HepG2 (cell line): ENCODE results near the gene SCN4B. TPM values are rescaled to one million over a fixed set of nuclear protein-coding genes. Genes with fewer than 3 reads are reported as not detected.
A peak's percentile ranks its signal among the peaks of the same experiment; 100 is the strongest.

ENCODE experiments used
- ATAD3A ChIP-seq: sonication (generic); formaldehyde crosslinking; IDR thresholded peaks from 2 replicates; pipeline ENCODE4 v1.4.0; 2020; ENCODE audit warnings: missing genetic modification reagents
- CEBPG ChIP-seq: IDR thresholded peaks from 2 replicates; pipeline ENCODE4 v1.6.1; 2016
- ELF3 ChIP-seq: IDR thresholded peaks from 2 replicates; pipeline ENCODE4 v1.6.1; 2016; ENCODE audit warnings: missing genetic modification reagents, missing compliant biosample characterization
- FOSL2 ChIP-seq: sonication (generic); formaldehyde crosslinking; IDR thresholded peaks from 2 replicates; pipeline ENCODE4 v1.4.0; 2020; ENCODE audit warnings: missing genetic modification reagents
- HNF1B ChIP-seq: sonication (generic); formaldehyde crosslinking; IDR thresholded peaks from 2 replicates; pipeline ENCODE4 v1.5.1; 2020; ENCODE audit warnings: mild to moderate bottlenecking, moderate library complexity, missing genetic modification reagents
- NFAT5 ChIP-seq: sonication (generic); formaldehyde crosslinking; IDR thresholded peaks from 2 replicates; pipeline ENCODE4 v1.4.0; 2020; ENCODE audit warnings: missing genetic modification reagents
- XRCC5 ChIP-seq: fragments of 200-400 bp; formaldehyde crosslinking; optimal IDR thresholded peaks from 2 replicates; pipeline ENCODE3; 2017; ENCODE audit warnings: mild to moderate bottlenecking, low read length
- ZNF780A ChIP-seq: sonication (generic); formaldehyde crosslinking; IDR thresholded peaks from 2 replicates; pipeline ENCODE4 v1.8.0; 2022; ENCODE audit warnings: mild to moderate bottlenecking, missing genetic modification reagents, moderate library complexity
- ZNF792 ChIP-seq: IDR thresholded peaks from 2 replicates; pipeline ENCODE4 v1.6.1; 2016
- ZSCAN25 ChIP-seq: sonication (generic); formaldehyde crosslinking; IDR thresholded peaks from 2 replicates; pipeline ENCODE4 v1.8.0; 2022; ENCODE audit warnings: mild to moderate bottlenecking, missing genetic modification reagents
- polyA plus RNA-seq, 8 experiments: library from polyadenylated mRNA; depleted of rRNA in 3 of 8; stranded (reverse) in 7 of 8; unstranded in 1 of 8; fragments of >200 nt; fragmentation: Illumina TruSeq in 4 of 8; extraction: Trizol in 4 of 8; gene quantifications; 2 replicates each; pipeline versions ENCODE4 v1.2.1 to v1.2.3, GENCODE V29; 2011 to 2016; ENCODE audit warnings: low read depth in 4 of 8, missing spikeins in 1 of 8, mixed read lengths in 1 of 8; ENCODE audit not compliant: insufficient read depth in 1 of 8
- total RNA-seq, 5 experiments: library from RNA; depleted of rRNA; stranded (reverse); fragments of >200 nt; fragmentation: Illumina TruSeq; extraction: Trizol; gene quantifications; 2 replicates each; pipeline ENCODE4 v1.2.3, GENCODE V29; 2016; ENCODE audit warnings: low read depth in 1 of 5
- TF ChIP-seq, protein P1 (sequence below): IDR thresholded peaks from 2 replicates; pipeline ENCODE4 v1.4.0; 2020; ENCODE audit warnings: mild to moderate bottlenecking, missing genetic modification reagents
- TF ChIP-seq, protein P2 (sequence below): sonication (generic); formaldehyde crosslinking; IDR thresholded peaks from 2 replicates; pipeline ENCODE4 v1.4.0; 2020; ENCODE audit warnings: missing genetic modification reagents, mild to moderate bottlenecking, borderline replicate concordance
- TF ChIP-seq, protein P3 (sequence below): sonication (generic); formaldehyde crosslinking; conservative IDR thresholded peaks from 2 replicates; pipeline ENCODE4 v1.4.0; 2020; ENCODE audit warnings: missing genetic modification reagents

Gene SCN4B
- total and polyA plus RNA-seq, 2 of the 13 experiments (the other 11 are each of a cell fraction or from before 2014, with no cell fraction given), result 0.04 to 0.29 TPM

GRCh38 chr11:118171269-118172062 lies 18.8 kb upstream of the SCN4B start (continued):
- 0 out of 2 replicates have a peak, but pooled peaks have one; percentile 25 for TF ChIP-seq ZNF792 (CRISPR knock-in tag)
- TF ChIP-seq CEBPG (CRISPR knock-in tag), result 0 out of 2 replicates have a peak, but pooled peaks have one; percentile 22
- peak; percentile 28; the same call in 1 of the 2 replicates for TF ChIP-seq ZSCAN25
- TF ChIP-seq, protein P1, sequence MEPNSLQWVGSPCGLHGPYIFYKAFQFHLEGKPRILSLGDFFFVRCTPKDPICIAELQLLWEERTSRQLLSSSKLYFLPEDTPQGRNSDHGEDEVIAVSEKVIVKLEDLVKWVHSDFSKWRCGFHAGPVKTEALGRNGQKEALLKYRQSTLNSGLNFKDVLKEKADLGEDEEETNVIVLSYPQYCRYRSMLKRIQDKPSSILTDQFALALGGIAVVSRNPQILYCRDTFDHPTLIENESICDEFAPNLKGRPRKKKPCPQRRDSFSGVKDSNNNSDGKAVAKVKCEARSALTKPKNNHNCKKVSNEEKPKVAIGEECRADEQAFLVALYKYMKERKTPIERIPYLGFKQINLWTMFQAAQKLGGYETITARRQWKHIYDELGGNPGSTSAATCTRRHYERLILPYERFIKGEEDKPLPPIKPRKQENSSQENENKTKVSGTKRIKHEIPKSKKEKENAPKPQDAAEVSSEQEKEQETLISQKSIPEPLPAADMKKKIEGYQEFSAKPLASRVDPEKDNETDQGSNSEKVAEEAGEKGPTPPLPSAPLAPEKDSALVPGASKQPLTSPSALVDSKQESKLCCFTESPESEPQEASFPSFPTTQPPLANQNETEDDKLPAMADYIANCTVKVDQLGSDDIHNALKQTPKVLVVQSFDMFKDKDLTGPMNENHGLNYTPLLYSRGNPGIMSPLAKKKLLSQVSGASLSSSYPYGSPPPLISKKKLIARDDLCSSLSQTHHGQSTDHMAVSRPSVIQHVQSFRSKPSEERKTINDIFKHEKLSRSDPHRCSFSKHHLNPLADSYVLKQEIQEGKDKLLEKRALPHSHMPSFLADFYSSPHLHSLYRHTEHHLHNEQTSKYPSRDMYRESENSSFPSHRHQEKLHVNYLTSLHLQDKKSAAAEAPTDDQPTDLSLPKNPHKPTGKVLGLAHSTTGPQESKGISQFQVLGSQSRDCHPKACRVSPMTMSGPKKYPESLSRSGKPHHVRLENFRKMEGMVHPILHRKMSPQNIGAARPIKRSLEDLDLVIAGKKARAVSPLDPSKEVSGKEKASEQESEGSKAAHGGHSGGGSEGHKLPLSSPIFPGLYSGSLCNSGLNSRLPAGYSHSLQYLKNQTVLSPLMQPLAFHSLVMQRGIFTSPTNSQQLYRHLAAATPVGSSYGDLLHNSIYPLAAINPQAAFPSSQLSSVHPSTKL (CRISPR knock-in tag), result 0 out of 2 replicates have a peak, but pooled peaks have one; percentile 13
- TF ChIP-seq ELF3 (CRISPR knock-in tag), result no peak
- peak; percentile 55; the same call in 1 of the 2 replicates for TF ChIP-seq ATAD3A (CRISPR knock-in tag)
- TF ChIP-seq XRCC5, result peak; percentile 75
- TF ChIP-seq, protein P2, sequence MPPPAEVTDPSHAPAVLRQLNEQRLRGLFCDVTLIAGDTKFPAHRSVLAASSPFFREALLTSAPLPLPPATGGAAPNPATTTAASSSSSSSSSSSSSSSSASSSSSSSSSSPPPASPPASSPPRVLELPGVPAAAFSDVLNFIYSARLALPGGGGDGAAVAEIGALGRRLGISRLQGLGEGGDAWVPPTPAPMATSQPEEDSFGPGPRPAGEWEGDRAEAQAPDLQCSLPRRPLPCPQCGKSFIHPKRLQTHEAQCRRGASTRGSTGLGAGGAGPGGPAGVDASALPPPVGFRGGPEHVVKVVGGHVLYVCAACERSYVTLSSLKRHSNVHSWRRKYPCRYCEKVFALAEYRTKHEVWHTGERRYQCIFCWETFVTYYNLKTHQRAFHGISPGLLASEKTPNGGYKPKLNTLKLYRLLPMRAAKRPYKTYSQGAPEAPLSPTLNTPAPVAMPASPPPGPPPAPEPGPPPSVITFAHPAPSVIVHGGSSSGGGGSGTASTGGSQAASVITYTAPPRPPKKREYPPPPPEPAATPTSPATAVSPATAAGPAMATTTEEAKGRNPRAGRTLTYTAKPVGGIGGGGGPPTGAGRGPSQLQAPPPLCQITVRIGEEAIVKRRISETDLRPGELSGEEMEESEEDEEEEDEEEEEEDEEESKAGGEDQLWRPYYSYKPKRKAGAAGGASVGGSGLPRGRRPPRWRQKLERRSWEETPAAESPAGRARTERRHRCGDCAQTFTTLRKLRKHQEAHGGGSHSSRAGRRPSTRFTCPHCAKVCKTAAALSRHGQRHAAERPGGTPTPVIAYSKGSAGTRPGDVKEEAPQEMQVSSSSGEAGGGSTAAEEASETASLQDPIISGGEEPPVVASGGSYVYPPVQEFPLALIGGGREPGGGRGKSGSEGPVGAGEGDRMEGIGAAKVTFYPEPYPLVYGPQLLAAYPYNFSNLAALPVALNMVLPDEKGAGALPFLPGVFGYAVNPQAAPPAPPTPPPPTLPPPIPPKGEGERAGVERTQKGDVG, result no peak
- TF ChIP-seq HNF1B (CRISPR knock-in tag), result peak; percentile 62; the same call in 1 of the 2 replicates
- no peak for TF ChIP-seq ZNF780A (CRISPR knock-in tag)
- TF ChIP-seq, protein P3, sequence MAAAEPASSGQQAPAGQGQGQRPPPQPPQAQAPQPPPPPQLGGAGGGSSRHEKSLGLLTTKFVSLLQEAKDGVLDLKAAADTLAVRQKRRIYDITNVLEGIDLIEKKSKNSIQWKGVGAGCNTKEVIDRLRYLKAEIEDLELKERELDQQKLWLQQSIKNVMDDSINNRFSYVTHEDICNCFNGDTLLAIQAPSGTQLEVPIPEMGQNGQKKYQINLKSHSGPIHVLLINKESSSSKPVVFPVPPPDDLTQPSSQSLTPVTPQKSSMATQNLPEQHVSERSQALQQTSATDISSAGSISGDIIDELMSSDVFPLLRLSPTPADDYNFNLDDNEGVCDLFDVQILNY, result 0 out of 2 replicates have a peak, but pooled peaks have one; percentile 35
- peak; percentile 30; the same call in 1 of the 2 replicates for TF ChIP-seq FOSL2 (CRISPR knock-in tag)
- peak; percentile 39; the same call in 1 of the 2 replicates for TF ChIP-seq NFAT5 (CRISPR knock-in tag)
